Upper lobe of right lung (tissue), 1 donor: ENCODE data around the gene HPS3. TPM values are rescaled to one million over a fixed set of nuclear protein-coding genes. Genes with fewer than 3 reads are reported as not detected.
"Not testable (repeated sequence)": the region's sequence is repeated elsewhere in the genome, so short reads cannot be mapped to it uniquely, and the experiment has no call there.

Source experiments
- ATAC-seq: fragments of 200-7000 bp; cut with Tn5 transposase; one replicate; pipeline ENCODE4 v1.9.1; 2020; ENCODE audit warnings: mild to moderate bottlenecking, moderate library complexity
- DNase-seq: peaks from one replicate; pipeline ENCODE4 v3.0.0-alpha.2; 2020
- H3K27ac ChIP-seq: fragments of 200-600 bp; one replicate; pipeline ENCODE4 v1.8.0; 2022
- H3K27me3 ChIP-seq: fragments of 200-600 bp; one replicate; pipeline ENCODE4 v1.8.0; 2022; ENCODE audit warnings: mild to moderate bottlenecking
- H3K36me3 ChIP-seq: fragments of 200-600 bp; one replicate; pipeline ENCODE4 v1.8.0; 2022
- H3K4me1 ChIP-seq: fragments of 200-600 bp; one replicate; pipeline ENCODE4 v1.8.0; 2022
- H3K4me3 ChIP-seq: fragments of 200-600 bp; one replicate; pipeline ENCODE4 v1.8.0; 2022; ENCODE audit warnings: mild to moderate bottlenecking
- H3K9me3 ChIP-seq: fragments of 200-600 bp; one replicate; pipeline ENCODE4 v1.8.0; 2022
- intact Hi-C: fragments of 100-400 bp; cut with DNase I; formaldehyde crosslinking; loops from one replicate; pipeline ENCODE4 v1.11.0; 2022
- total RNA-seq: library from RNA; stranded (reverse); fragmentation: NEBNext Ultra II Directional; extraction: Animal tissue kit (Norgen Biotek cat#: 25700); gene quantifications from one replicate; pipeline ENCODE4 v1.2.1, GENCODE V29; 2021
- TF ChIP-seq, protein P1 (sequence below): fragments of 200-600 bp; IDR thresholded peaks from one replicate; pipeline ENCODE4 v1.8.0; 2022; ENCODE audit warnings: antibody characterized with exemption
- donor health status: DM: no; HTN: yes; CAD: no; lungs with severe emphysema.

Gene HPS3
- total RNA-seq, 1 donor from 2014 or later: 19.9 TPM

- Histone ChIP-seq H3K4me3 (no peak overlapping the region), H3K4me1 (no peaks in the 10 kb centered on the region), H3K27me3 (no peaks in the 10 kb centered on the region), H3K9me3 (no peaks in the 10 kb centered on the region), H3K36me3 (no peaks in the 10 kb centered on the region), H3K27ac (no peak overlapping the region)
- ATAC-seq: no peak
- intact Hi-C loops: no loop called here
- DNase-seq: no peak
- TF ChIP-seq, protein P1, sequence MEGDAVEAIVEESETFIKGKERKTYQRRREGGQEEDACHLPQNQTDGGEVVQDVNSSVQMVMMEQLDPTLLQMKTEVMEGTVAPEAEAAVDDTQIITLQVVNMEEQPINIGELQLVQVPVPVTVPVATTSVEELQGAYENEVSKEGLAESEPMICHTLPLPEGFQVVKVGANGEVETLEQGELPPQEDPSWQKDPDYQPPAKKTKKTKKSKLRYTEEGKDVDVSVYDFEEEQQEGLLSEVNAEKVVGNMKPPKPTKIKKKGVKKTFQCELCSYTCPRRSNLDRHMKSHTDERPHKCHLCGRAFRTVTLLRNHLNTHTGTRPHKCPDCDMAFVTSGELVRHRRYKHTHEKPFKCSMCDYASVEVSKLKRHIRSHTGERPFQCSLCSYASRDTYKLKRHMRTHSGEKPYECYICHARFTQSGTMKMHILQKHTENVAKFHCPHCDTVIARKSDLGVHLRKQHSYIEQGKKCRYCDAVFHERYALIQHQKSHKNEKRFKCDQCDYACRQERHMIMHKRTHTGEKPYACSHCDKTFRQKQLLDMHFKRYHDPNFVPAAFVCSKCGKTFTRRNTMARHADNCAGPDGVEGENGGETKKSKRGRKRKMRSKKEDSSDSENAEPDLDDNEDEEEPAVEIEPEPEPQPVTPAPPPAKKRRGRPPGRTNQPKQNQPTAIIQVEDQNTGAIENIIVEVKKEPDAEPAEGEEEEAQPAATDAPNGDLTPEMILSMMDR: no peak
These were observed 59.1 kb downstream of the HPS3 start for GRCh38 chr3:149188494-149188893.

DNA sequence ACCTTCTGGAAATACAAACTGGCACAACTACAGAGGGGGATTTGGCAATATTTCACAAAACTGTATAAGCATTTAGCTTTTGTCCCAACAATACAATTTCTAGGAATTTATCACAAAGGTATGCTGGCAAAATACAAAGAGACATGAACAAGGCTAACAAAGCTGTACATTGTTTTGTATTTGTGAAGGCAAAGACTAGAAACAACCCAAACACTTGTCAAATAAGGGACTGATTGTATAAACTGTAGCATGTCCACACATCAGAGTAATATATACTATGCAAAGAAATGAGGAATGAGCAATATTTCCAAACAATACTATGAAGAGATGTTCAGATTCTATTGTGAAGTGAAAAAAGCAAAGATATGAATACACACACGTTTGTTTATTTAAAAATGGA is 65.8 kb downstream of the HPS3 start:
- intact Hi-C loops: no loop called here
- no peak for DNase-seq

DNA sequence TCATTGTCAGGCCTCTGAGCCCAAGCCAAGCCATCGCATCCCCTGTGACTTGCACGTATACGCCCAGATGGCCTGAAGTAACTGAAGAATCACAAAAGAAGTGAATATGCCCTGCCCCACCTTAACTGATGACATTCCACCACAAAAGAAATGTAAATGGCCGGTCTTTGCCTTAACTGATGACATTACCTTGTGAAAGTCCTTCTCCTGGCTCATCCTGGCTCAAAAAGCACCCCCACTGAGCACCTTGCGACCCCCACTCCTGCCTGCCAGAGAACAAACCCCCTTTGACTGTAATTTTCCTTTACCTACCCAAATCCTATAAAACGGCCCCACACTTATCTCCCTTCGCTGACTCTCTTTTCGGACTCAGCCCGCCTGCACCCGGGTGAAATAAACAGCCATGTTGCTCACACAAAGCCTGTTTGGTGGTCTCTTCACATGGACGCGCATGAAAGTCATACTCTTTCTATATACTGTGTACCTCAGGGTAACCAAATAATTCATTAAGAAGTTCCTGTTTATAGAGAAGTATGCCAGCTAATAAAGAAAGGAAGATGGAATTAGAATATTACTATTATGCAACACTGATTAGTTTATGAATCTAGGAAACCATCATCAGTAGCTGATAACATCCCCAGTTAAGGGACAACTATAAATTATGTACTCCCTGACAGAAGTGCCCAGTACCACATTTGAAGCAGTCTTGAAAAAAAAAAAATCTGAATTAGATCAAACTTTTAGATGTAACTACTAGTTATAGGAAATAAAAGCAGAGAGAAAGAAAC is 67.6 kb downstream of the HPS3 start:
- H3K27me3 ChIP-seq, H3K27ac ChIP-seq, H3K9me3 ChIP-seq, ATAC-seq, H3K4me3 ChIP-seq, H3K36me3 ChIP-seq, DNase-seq, intact Hi-C loops, H3K4me1 ChIP-seq: not testable (repeated sequence)

More for the DNA sequence above, 65.8 kb downstream of the HPS3 start:
- Histone ChIP-seq H3K4me3 (no peak overlapping the region), H3K27ac (no peak overlapping the region), H3K27me3 (no peaks in the 10 kb centered on the region), H3K4me1 (no peaks in the 10 kb centered on the region), H3K36me3 (no peaks in the 10 kb centered on the region), H3K9me3 (no peaks in the 10 kb centered on the region)
- ATAC-seq: no peak
- TF ChIP-seq, protein P1: no peak

GRCh38 chr3:149197669-149198068 is 68.2 kb downstream of the HPS3 start:
- no peak for DNase-seq
- no peak overlapping the region for H3K27ac ChIP-seq
- no peaks in the 10 kb centered on the region for H3K9me3 ChIP-seq
- H3K27me3 ChIP-seq: no peaks in the 10 kb centered on the region
- ATAC-seq: no peak
- H3K4me1 ChIP-seq: no peaks in the 10 kb centered on the region
- no peaks in the 10 kb centered on the region for H3K36me3 ChIP-seq
- intact Hi-C loops: no loop called here
- H3K4me3 ChIP-seq: no peak overlapping the region
- TF ChIP-seq, protein P1: no peak

- no peak overlapping the region for H3K27ac ChIP-seq
- no peaks in the 10 kb centered on the region for H3K36me3 ChIP-seq
- no peaks in the 10 kb centered on the region for H3K27me3 ChIP-seq
- H3K9me3 ChIP-seq: no peaks in the 10 kb centered on the region
- DNase-seq: no peak
- H3K4me1 ChIP-seq: no peaks in the 10 kb centered on the region
- no peak overlapping the region for H3K4me3 ChIP-seq
- ATAC-seq: no peak
- intact Hi-C loops: no loop called here
- TF ChIP-seq, protein P1: no peak
These were observed 69.2 kb downstream of the HPS3 start for GRCh38 chr3:149198611-149199010.

DNA sequence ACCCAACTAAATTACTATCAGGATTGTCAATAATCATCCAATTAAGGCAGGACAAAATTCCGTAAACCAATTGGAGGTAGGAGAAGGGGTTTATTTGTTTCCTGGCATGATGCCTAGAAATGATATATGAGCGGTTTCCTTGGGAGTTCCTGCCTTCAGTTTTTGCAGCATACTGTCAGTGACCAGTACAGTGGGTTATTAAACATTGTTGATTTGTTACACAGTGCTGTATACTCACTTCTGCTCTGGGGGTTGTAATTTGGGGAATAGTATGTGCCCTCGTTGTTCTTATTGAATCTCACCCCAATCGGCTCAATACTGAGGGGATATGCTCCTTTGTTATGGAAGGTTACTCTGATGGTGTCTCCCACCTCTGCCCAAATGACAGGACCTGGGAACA is 70.0 kb downstream of the HPS3 start:
- H3K27me3 ChIP-seq: no peaks in the 10 kb centered on the region
- no peaks in the 10 kb centered on the region for H3K4me1 ChIP-seq
- ATAC-seq: no peak
- intact Hi-C loops: no loop called here
- no peak for DNase-seq
- TF ChIP-seq, protein P1: no peak
- H3K4me3 ChIP-seq: no peak overlapping the region
- no peaks in the 10 kb centered on the region for H3K36me3 ChIP-seq
- H3K27ac ChIP-seq: no peak overlapping the region
- no peaks in the 10 kb centered on the region for H3K9me3 ChIP-seq
